HCT116 (cell line): ENCODE data around the gene RACK1.

Experiments
- CTCF ChIP-seq, 3 experiments: fragments of 200-600 bp in 1 of 3; sonication (generic) in 1 of 3; IDR thresholded peaks in 2 of 3; conservative IDR thresholded peaks in 1 of 3; 2 replicates each; pipeline ENCODE4 v1.5.1; 2012 to 2017; ENCODE audit warnings: low read depth in 2 of 3, low read length in 2 of 3, antibody characterized with exemption in 1 of 3, borderline replicate concordance in 1 of 3, control low read depth in 1 of 3, mild to moderate bottlenecking in 1 of 3, mixed read lengths in 1 of 3, mixed run types in 1 of 3, moderate library complexity in 1 of 3; ENCODE audit not compliant: insufficient read depth in 1 of 3
- RAD21 ChIP-seq: IDR thresholded peaks from 2 replicates; pipeline ENCODE4 v1.6.1; 2012; ENCODE audit warnings: low read depth, mild to moderate bottlenecking
- ZNF274 ChIP-seq: fragments of 200-500 bp; sonication (Bioruptor generic); IDR thresholded peaks from 2 replicates; pipeline ENCODE4 v1.6.1; 2014; ENCODE audit warnings: mild to moderate bottlenecking, low read depth, low read length, inconsistent platforms

DNA sequence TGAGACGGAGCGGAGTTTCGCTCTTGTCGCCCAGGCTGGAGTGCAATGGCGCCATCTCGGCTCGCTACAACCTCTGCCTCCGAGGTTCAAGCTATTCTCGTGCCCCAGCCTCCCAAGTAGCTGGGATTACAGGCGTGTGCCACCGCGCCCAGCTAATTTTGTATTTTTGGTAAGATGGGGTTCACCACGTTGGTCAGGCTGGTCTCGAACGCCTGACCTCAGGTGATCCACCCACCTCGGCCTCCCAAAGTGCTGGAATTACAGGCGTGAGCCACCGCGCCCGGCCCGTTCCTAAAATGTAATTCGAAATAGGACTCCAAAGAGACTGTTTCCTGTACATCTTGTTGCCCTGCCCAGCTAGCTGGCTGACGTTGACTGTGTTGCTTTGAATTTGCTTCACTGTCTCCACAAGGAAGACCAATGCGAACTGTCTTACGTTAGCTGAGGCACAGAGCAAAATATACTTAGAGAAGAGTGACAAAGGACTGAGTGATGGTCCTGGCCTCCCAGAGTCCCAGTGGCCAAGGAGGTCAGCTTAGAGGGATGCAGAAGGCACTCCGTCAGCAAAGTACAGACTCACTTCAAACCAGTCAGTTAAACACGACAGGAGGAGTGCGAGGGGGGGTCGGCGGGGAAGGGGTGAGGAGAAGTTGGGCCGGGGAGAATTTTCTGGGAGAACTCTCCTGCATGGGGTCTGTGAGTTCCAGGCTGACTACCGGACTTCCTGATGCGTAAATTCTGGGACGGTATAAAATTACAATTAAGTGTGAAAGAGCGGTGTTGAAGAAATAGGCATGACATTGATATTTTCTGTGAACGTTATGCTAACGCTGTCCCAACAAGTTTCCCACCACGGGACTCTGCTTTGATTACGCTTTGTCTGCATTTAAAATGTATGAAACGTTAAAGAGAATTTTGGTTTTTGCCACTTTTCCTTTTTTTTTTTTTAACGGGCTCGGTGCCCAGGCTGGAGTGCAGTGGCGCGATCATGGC, 27.4 kb downstream of the RACK1 start:
- TF ChIP-seq CTCF (IDR thresholded peaks at IDR 0.05 in 2 of 3, conservative IDR thresholded peaks at IDR 0.05 in 1 of 3; ENCODE audit: borderline replicate concordance in 1 of 3, insufficient read depth in 1 of 3, low read depth in 2 of 3, low read length in 2 of 3) (no peak), ZNF274 (no peak), RAD21 (no peak)
